ENCODE measurements around the gene PIM2. TPM values are rescaled to one million over a fixed set of nuclear protein-coding genes. Genes with fewer than 3 reads are reported as not detected.

Gene PIM2
- total and polyA plus RNA-seq, 4 donors: 4.5 to 28.3 (median 6.9) TPM

DNA sequence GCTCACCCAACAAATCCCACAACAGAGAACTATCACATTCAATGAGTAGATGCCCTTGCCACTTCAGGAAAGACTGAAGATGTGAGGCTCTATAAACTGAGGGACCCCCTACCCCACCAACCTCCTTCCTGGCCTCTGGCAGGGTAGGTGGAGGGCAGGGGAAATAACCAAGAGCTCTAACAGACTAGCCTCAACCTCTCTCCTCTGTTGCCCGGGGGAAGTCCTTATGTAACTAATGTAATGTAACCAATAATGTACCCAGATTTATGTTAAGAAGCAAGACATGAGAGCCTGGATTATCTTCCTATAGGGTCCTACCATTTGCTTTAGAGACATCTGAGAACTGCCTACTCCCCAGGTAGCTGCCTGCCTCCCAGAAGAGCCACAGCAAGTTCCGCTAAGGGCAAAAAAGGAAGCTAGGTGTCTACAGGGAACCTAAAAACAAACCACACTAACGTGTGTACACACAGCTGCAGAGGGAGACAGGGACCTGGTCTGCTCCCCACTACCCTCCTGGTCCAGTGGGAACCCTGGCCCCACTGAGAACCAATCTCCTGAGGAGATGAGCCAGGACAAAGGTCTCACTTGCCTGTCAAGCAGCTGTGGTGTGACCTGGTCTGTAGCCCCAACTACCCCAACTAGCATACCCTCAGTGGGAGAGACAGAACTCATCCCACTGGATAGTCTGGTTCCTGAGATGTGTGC lies 20.9 kb upstream of the PIM2 start:
- Histone ChIP-seq H3K9ac (ENCODE audit: low read depth in 1 of 2, low read length in 2 of 2) (no peak overlapping the region), H3K27ac (ENCODE audit: low read depth in 1 of 2, low read length in 2 of 2) (peak overlapping the region; percentile 21 to 47), H3K36me3 (ENCODE audit: control insufficient read depth in 4 of 4, insufficient read depth in 3 of 4, low read depth in 1 of 4, low read length in 3 of 4) (peaks cover 0 to 1% (median under 1%) of the 10 kb centered on the region in 4 donors), H3K4me1 (ENCODE audit: control insufficient read depth in 4 of 4, insufficient read depth in 4 of 4, low read length in 3 of 4) (peaks cover 6 to 30% (median 13%) of the 10 kb centered on the region in 4 donors), H3K27me3 (ENCODE audit: control insufficient read depth in 4 of 4, insufficient read depth in 4 of 4, low read length in 3 of 4) (no peaks in the 10 kb centered on the region), H3K4me3 (ENCODE audit: low read depth in 1 of 3, low read length in 3 of 3) (no peak overlapping the region), H3K9me3 (ENCODE audit: control insufficient read depth in 4 of 4, low read length in 3 of 4) (no peaks in the 10 kb centered on the region)
- TF ChIP-seq, protein P1, sequence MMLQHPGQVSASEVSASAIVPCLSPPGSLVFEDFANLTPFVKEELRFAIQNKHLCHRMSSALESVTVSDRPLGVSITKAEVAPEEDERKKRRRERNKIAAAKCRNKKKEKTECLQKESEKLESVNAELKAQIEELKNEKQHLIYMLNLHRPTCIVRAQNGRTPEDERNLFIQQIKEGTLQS (IDR thresholded peaks at IDR 0.05): no peak
- TF ChIP-seq, protein P2, sequence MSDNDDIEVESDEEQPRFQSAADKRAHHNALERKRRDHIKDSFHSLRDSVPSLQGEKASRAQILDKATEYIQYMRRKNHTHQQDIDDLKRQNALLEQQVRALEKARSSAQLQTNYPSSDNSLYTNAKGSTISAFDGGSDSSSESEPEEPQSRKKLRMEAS (IDR thresholded peaks at IDR 0.05): no peak
- TF ChIP-seq GABPA (IDR thresholded peaks at IDR 0.05 in 1 of 2, conservative IDR thresholded peaks at IDR 0.05 in 1 of 2) (no peak), HNF4G (IDR thresholded peaks at IDR 0.05) (no peak), JUND (IDR thresholded peaks at IDR 0.05) (no peak)
- 85% methylated on average over 3 of the region's 3 CpGs for WGBS
- DNase-seq (ENCODE audit: low spot score): no peak

DNA sequence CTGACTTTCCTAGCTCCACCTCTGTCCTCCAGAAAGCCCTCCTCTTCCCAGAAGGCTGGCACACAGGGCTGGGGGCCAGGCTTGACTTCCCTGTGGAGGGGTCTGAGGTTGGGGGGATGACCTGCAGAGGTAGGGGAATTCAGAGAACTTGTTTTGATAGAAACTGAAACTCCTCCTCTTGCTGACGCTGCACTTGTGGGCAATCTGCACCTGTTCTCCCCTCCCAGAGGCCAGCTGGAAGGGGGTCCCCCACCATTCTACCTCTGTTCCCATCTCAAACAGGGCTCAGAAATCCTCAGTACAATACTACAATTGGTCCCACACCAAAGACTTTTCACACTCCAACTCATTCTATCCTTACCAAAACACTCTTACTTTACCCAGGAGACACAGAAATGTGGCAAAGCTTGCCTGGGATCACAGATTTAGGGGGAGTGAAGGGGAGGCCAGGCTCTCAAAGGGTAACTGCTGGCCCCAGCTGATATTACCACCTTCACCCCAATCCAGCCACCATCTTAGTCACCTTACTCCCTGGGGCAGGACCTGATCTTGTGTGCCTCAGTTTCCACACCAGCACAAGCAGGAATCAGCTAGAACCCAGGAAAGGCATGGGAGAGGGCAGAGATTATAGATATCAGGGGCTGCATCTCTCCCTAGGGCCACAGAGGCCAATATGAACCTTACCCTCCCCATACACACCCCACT lies 20.0 kb upstream of the PIM2 start:
- no peak overlapping the region for H3K4me3 ChIP-seq (ENCODE audit: low read depth in 1 of 3, low read length in 3 of 3)
- peaks cover 6 to 30% (median 13%) of the 10 kb centered on the region in 4 donors for H3K4me1 ChIP-seq (ENCODE audit: control insufficient read depth in 4 of 4, insufficient read depth in 4 of 4, low read length in 3 of 4)
- 83% methylated on average over 1 of the region's 1 CpG for WGBS
- H3K9me3 ChIP-seq (ENCODE audit: control insufficient read depth in 4 of 4, low read length in 3 of 4): no peaks in the 10 kb centered on the region
- no peak overlapping the region for H3K9ac ChIP-seq (ENCODE audit: low read depth in 1 of 2, low read length in 2 of 2)
- H3K27ac ChIP-seq (ENCODE audit: low read depth in 1 of 2, low read length in 2 of 2): peak overlapping the region; percentile 21 to 23
- H3K36me3 ChIP-seq (ENCODE audit: control insufficient read depth in 4 of 4, insufficient read depth in 3 of 4, low read depth in 1 of 4, low read length in 3 of 4): peaks cover 1 to 9% (median 5%) of the 10 kb centered on the region in 4 donors
- H3K27me3 ChIP-seq (ENCODE audit: control insufficient read depth in 4 of 4, insufficient read depth in 4 of 4, low read length in 3 of 4): no peaks in the 10 kb centered on the region
- no peak for DNase-seq (ENCODE audit: low spot score)
- no peak for TF ChIP-seq JUND (IDR thresholded peaks at IDR 0.05)
- TF ChIP-seq, protein P2 (IDR thresholded peaks at IDR 0.05): no peak
- TF ChIP-seq, protein P3, sequence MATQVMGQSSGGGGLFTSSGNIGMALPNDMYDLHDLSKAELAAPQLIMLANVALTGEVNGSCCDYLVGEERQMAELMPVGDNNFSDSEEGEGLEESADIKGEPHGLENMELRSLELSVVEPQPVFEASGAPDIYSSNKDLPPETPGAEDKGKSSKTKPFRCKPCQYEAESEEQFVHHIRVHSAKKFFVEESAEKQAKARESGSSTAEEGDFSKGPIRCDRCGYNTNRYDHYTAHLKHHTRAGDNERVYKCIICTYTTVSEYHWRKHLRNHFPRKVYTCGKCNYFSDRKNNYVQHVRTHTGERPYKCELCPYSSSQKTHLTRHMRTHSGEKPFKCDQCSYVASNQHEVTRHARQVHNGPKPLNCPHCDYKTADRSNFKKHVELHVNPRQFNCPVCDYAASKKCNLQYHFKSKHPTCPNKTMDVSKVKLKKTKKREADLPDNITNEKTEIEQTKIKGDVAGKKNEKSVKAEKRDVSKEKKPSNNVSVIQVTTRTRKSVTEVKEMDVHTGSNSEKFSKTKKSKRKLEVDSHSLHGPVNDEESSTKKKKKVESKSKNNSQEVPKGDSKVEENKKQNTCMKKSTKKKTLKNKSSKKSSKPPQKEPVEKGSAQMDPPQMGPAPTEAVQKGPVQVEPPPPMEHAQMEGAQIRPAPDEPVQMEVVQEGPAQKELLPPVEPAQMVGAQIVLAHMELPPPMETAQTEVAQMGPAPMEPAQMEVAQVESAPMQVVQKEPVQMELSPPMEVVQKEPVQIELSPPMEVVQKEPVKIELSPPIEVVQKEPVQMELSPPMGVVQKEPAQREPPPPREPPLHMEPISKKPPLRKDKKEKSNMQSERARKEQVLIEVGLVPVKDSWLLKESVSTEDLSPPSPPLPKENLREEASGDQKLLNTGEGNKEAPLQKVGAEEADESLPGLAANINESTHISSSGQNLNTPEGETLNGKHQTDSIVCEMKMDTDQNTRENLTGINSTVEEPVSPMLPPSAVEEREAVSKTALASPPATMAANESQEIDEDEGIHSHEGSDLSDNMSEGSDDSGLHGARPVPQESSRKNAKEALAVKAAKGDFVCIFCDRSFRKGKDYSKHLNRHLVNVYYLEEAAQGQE (IDR thresholded peaks at IDR 0.05): no peak
- no peak for TF ChIP-seq SP1 (IDR thresholded peaks at IDR 0.05)

DNA sequence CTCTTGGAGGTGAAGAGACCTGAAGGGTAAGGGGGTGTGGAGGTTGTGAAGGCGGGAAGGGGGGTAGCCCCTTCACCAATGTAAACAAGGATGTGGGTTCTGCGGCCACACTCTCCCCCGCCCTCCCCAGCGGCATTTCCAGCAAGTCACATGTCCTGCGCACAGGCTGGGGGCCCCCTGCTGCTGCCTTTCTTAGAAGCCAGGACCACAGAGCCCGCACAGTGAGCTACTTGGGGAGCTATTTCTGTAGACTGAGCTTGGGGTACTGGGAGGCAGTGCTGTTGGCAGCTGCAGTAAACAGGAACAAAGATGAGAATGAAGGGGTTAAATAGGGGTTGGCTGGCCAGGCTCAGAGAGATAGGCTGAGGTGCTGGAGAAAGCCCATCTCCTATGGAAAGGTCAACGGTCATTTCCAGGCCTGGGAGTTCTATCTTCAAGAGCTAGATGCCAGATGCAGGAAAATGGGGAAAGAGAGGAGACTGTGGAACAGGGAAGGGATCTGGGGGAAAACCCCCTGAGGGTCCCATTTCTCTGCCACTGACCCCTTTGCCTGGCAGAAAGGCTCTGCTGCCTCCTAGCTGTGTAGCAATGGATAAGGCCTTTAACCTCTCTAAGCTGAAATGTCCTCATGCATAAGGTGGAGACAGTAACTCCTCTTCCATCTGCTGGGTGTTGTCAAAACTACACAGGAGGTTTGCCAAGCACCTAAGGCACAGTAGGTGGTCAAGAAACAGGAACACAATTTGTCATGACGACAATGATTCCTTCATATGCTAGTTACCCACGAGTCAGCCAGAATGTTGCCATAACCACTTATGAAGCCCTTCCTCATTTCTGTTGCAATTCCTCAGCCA lies 18.5 kb upstream of the PIM2 start:
- H3K27ac ChIP-seq (ENCODE audit: low read depth in 1 of 2, low read length in 2 of 2): peak overlapping the region; percentile 31 to 59
- H3K4me3 ChIP-seq (ENCODE audit: low read depth in 1 of 3, low read length in 3 of 3): no peak overlapping the region
- DNase-seq (ENCODE audit: low spot score): no peak
- 61% methylated on average over 9 of the region's 9 CpGs for WGBS
- peak overlapping the region in 1 of 2 donors; percentile 59 for H3K9ac ChIP-seq (ENCODE audit: low read depth in 1 of 2, low read length in 2 of 2)
- H3K36me3 ChIP-seq (ENCODE audit: control insufficient read depth in 4 of 4, insufficient read depth in 3 of 4, low read depth in 1 of 4, low read length in 3 of 4): peaks cover 1 to 16% (median 6%) of the 10 kb centered on the region in 4 donors
- peaks cover 4 to 26% (median 10%) of the 10 kb centered on the region in 4 donors for H3K4me1 ChIP-seq (ENCODE audit: control insufficient read depth in 4 of 4, insufficient read depth in 4 of 4, low read length in 3 of 4)
- no peaks in the 10 kb centered on the region for H3K27me3 ChIP-seq (ENCODE audit: control insufficient read depth in 4 of 4, insufficient read depth in 4 of 4, low read length in 3 of 4)
- no peaks in the 10 kb centered on the region for H3K9me3 ChIP-seq (ENCODE audit: control insufficient read depth in 4 of 4, low read length in 3 of 4)
- TF ChIP-seq, protein P1 (IDR thresholded peaks at IDR 0.05): no peak
- TF ChIP-seq TAF1 (conservative IDR thresholded peaks at IDR 0.05) (no peak), SP1 (IDR thresholded peaks at IDR 0.05) (peak; percentile 13), FOXA2 (IDR thresholded peaks at IDR 0.05) (no peak), GABPA (IDR thresholded peaks at IDR 0.05 in 1 of 2, conservative IDR thresholded peaks at IDR 0.05 in 1 of 2) (no peak), RAD21 (IDR thresholded peaks at IDR 0.05) (peak in 1 of 2 donors; percentile 9), HNF4A (conservative IDR thresholded peaks at IDR 0.05) (no peak)
- TF ChIP-seq, protein P4, sequence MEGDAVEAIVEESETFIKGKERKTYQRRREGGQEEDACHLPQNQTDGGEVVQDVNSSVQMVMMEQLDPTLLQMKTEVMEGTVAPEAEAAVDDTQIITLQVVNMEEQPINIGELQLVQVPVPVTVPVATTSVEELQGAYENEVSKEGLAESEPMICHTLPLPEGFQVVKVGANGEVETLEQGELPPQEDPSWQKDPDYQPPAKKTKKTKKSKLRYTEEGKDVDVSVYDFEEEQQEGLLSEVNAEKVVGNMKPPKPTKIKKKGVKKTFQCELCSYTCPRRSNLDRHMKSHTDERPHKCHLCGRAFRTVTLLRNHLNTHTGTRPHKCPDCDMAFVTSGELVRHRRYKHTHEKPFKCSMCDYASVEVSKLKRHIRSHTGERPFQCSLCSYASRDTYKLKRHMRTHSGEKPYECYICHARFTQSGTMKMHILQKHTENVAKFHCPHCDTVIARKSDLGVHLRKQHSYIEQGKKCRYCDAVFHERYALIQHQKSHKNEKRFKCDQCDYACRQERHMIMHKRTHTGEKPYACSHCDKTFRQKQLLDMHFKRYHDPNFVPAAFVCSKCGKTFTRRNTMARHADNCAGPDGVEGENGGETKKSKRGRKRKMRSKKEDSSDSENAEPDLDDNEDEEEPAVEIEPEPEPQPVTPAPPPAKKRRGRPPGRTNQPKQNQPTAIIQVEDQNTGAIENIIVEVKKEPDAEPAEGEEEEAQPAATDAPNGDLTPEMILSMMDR (IDR thresholded peaks at IDR 0.05; ENCODE audit: low read depth, low read length, missing input control): no peak
- TF ChIP-seq, protein P5, sequence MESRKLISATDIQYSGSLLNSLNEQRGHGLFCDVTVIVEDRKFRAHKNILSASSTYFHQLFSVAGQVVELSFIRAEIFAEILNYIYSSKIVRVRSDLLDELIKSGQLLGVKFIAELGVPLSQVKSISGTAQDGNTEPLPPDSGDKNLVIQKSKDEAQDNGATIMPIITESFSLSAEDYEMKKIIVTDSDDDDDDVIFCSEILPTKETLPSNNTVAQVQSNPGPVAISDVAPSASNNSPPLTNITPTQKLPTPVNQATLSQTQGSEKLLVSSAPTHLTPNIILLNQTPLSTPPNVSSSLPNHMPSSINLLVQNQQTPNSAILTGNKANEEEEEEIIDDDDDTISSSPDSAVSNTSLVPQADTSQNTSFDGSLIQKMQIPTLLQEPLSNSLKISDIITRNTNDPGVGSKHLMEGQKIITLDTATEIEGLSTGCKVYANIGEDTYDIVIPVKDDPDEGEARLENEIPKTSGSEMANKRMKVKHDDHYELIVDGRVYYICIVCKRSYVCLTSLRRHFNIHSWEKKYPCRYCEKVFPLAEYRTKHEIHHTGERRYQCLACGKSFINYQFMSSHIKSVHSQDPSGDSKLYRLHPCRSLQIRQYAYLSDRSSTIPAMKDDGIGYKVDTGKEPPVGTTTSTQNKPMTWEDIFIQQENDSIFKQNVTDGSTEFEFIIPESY (IDR thresholded peaks at IDR 0.05): no peak

Data from liver (tissue), 9 donors.